ENCODE data around the gene ADAMTSL5.

DNA sequence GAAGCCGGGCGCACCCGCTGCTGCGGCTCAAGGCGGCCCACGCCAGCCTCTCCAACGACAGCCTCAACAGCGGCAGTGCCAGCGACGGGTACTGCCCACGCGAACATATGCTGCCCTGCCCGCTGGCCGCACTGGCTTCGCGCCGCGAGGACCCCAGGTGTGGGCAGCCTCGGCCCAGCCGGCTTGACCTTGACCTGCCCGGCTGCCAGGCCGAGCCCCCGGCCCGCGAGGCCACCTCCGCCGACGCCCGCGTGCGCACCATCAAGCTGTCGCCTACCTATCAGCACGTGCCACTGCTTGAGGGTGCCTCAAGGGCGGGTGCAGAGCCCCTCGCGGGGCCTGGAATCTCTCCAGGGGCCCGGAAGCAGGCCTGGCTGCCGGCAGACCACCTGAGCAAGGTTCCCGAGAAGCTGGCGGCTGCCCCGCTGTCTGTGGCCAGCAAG, 46.8 kb downstream of the ADAMTSL5 start:
- no peak for TF ChIP-seq EZH2 (IDR thresholded peaks at IDR 0.05)
- TF ChIP-seq POLR2AphosphoS5 (IDR thresholded peaks at IDR 0.05; ENCODE audit: borderline replicate concordance, low read depth, low read length) = no peak

All from SK-N-MC (cell line).